Activated CD4-positive, alpha-beta T cell treated with anti-CD3 and anti-CD28 coated beads, Interleukin-2, Interleukin-6, amounts not matched to agents 100 ng/mL and 50 ng/mL, durations not matched to agents 16 hours and 8 hours (primary cell): Measurements from ENCODE around the gene RTN4RL2.
A peak's percentile ranks its signal among the peaks of the same experiment; 100 is the strongest.

Source experiments
- DNase-seq: peaks from one replicate; pipeline ENCODE4 v3.0.0-alpha.2; 2020

RTN4RL2 gene

GRCh38 chr11:57463671-57464538 lies 3.6 kb downstream of the RTN4RL2 start:
- DNase-seq = no peak

- DNase-seq = no peak
These were observed 4.3 kb downstream of the RTN4RL2 start for GRCh38 chr11:57464539-57465181.

- DNase-seq = no peak
These were observed 6.4 kb downstream of the RTN4RL2 start for GRCh38 chr11:57466680-57467079.

GRCh38 chr11:57467508-57468157 lies 7.3 kb downstream of the RTN4RL2 start:
- DNase-seq = no peak

GRCh38 chr11:57468276-57468675 lies 7.9 kb downstream of the RTN4RL2 start:
- DNase-seq = no peak

GRCh38 chr11:57469268-57469667 lies 8.9 kb downstream of the RTN4RL2 start:
- no peak for DNase-seq

- no peak for DNase-seq
These were observed 11.2 kb downstream of the RTN4RL2 start for GRCh38 chr11:57471496-57471895.

- DNase-seq = no peak
These were observed 13.0 kb downstream of the RTN4RL2 start for GRCh38 chr11:57473285-57473841.

GRCh38 chr11:57474017-57474802 lies 13.9 kb downstream of the RTN4RL2 start:
- peak; percentile 58 for DNase-seq

- no peak for DNase-seq
These were observed 14.4 kb downstream of the RTN4RL2 start for GRCh38 chr11:57474803-57475115.

GRCh38 chr11:57475191-57475590 lies 14.9 kb downstream of the RTN4RL2 start:
- DNase-seq = no peak

GRCh38 chr11:57475671-57476046 lies 15.3 kb downstream of the RTN4RL2 start:
- no peak for DNase-seq

GRCh38 chr11:57476047-57476756 lies 15.9 kb downstream of the RTN4RL2 start:
- no peak for DNase-seq

- peak; percentile 35 for DNase-seq
These were observed 16.6 kb downstream of the RTN4RL2 start for GRCh38 chr11:57476757-57477506.

GRCh38 chr11:57477507-57478189 lies 17.3 kb downstream of the RTN4RL2 start:
- DNase-seq = no peak

GRCh38 chr11:57479021-57479663 lies 18.8 kb downstream of the RTN4RL2 start:
- DNase-seq = no peak

- DNase-seq = no peak
These were observed 19.6 kb downstream of the RTN4RL2 start for GRCh38 chr11:57479911-57480310.

GRCh38 chr11:57480409-57481137 lies 20.2 kb downstream of the RTN4RL2 start:
- peak; percentile 80 for DNase-seq

GRCh38 chr11:57481315-57481714 lies 21.0 kb downstream of the RTN4RL2 start:
- no peak for DNase-seq
